Measurements from ENCODE around the gene GNB1L.
A peak's percentile ranks its signal among the peaks of the same experiment; 100 is the strongest.

The GNB1L gene

GRCh38 chr22:19760058-19760950, 94.4 kb downstream of the GNB1L start, which contains the start of gene TBX1:
TSS of gene TBX1 (plus strand) at chr22:19760778. CDS start at chr22:19760844, 66 bp downstream.
- Histone ChIP-seq H3K4me1 (ENCODE audit: control insufficient read depth, insufficient read depth, low read length) (peaks cover 10% of the 10 kb centered on the region), H3K9ac (ENCODE audit: low read depth, low read length) (peak within 1 kb of the TSS; percentile 85), H3K4me3 (ENCODE audit: low read length) (peak within 1 kb of the TSS; percentile 75)

GRCh38 chr22:19759427-19760057, 95.1 kb downstream of the GNB1L start:
- Histone ChIP-seq H3K27me3 (ENCODE audit: control insufficient read depth, insufficient read depth, low read length) (peaks cover 15% of the 10 kb centered on the region), H3K36me3 (ENCODE audit: insufficient read depth, low read length) (peaks cover 6% of the 10 kb centered on the region), H3K4me3 (ENCODE audit: low read length) (no peak overlapping the region), H3K4me1 (ENCODE audit: control insufficient read depth, insufficient read depth, low read length) (peaks cover 10% of the 10 kb centered on the region), H3K9ac (ENCODE audit: low read depth, low read length) (peak overlapping the region; percentile 78), H3K9me3 (replicated peaks; ENCODE audit: low read length) (no peaks in the 10 kb centered on the region), H3K4me2 (ENCODE audit: low read length) (peak overlapping the region; percentile 78)

More at GRCh38 chr22:19760058-19760950, 94.4 kb downstream of the GNB1L start, which contains the start of gene TBX1:
- H3K27me3 ChIP-seq (ENCODE audit: control insufficient read depth, insufficient read depth, low read length), result peaks cover 10% of the 10 kb centered on the region
- H3K9me3 ChIP-seq (replicated peaks; ENCODE audit: low read length), result no peaks in the 10 kb centered on the region
- H3K4me2 ChIP-seq (ENCODE audit: low read length), result peak within 1 kb of the TSS; percentile 99
- peaks cover 14% of the 10 kb centered on the region for H3K36me3 ChIP-seq (ENCODE audit: insufficient read depth, low read length)

GRCh38 chr22:19758896-19759426, 95.7 kb downstream of the GNB1L start:
- H3K4me3 ChIP-seq (ENCODE audit: low read length), result no peak overlapping the region
- no peak overlapping the region for H3K9ac ChIP-seq (ENCODE audit: low read depth, low read length)
- H3K36me3 ChIP-seq (ENCODE audit: insufficient read depth, low read length), result peaks cover 4% of the 10 kb centered on the region
- H3K4me1 ChIP-seq (ENCODE audit: control insufficient read depth, insufficient read depth, low read length), result peaks cover 10% of the 10 kb centered on the region
- H3K4me2 ChIP-seq (ENCODE audit: low read length), result no peak overlapping the region
- H3K9me3 ChIP-seq (replicated peaks; ENCODE audit: low read length), result no peaks in the 10 kb centered on the region
- H3K27me3 ChIP-seq (ENCODE audit: control insufficient read depth, insufficient read depth, low read length), result peaks cover 21% of the 10 kb centered on the region

GRCh38 chr22:19757985-19758895, 96.4 kb downstream of the GNB1L start:
- Histone ChIP-seq H3K9ac (ENCODE audit: low read depth, low read length) (no peak overlapping the region), H3K4me3 (ENCODE audit: low read length) (no peak overlapping the region), H3K27me3 (ENCODE audit: control insufficient read depth, insufficient read depth, low read length) (peaks cover 28% of the 10 kb centered on the region), H3K36me3 (ENCODE audit: insufficient read depth, low read length) (no peaks in the 10 kb centered on the region), H3K4me1 (ENCODE audit: control insufficient read depth, insufficient read depth, low read length) (peaks cover 6% of the 10 kb centered on the region), H3K4me2 (ENCODE audit: low read length) (no peak overlapping the region), H3K9me3 (replicated peaks; ENCODE audit: low read length) (no peaks in the 10 kb centered on the region)

GRCh38 chr22:19757140-19757984, 97.3 kb downstream of the GNB1L start:
- H3K4me2 ChIP-seq (ENCODE audit: low read length), result no peak overlapping the region
- H3K4me3 ChIP-seq (ENCODE audit: low read length), result no peak overlapping the region
- no peaks in the 10 kb centered on the region for H3K9me3 ChIP-seq (replicated peaks; ENCODE audit: low read length)
- no peak overlapping the region for H3K9ac ChIP-seq (ENCODE audit: low read depth, low read length)
- no peaks in the 10 kb centered on the region for H3K4me1 ChIP-seq (ENCODE audit: control insufficient read depth, insufficient read depth, low read length)
- no peaks in the 10 kb centered on the region for H3K36me3 ChIP-seq (ENCODE audit: insufficient read depth, low read length)
- peaks cover 29% of the 10 kb centered on the region for H3K27me3 ChIP-seq (ENCODE audit: control insufficient read depth, insufficient read depth, low read length)

- no peak overlapping the region for H3K4me3 ChIP-seq (ENCODE audit: low read length)
- no peaks in the 10 kb centered on the region for H3K36me3 ChIP-seq (ENCODE audit: insufficient read depth, low read length)
- no peaks in the 10 kb centered on the region for H3K9me3 ChIP-seq (replicated peaks; ENCODE audit: low read length)
- no peak overlapping the region for H3K9ac ChIP-seq (ENCODE audit: low read depth, low read length)
- H3K4me1 ChIP-seq (ENCODE audit: control insufficient read depth, insufficient read depth, low read length), result no peaks in the 10 kb centered on the region
- peaks cover 29% of the 10 kb centered on the region for H3K27me3 ChIP-seq (ENCODE audit: control insufficient read depth, insufficient read depth, low read length)
- H3K4me2 ChIP-seq (ENCODE audit: low read length), result no peak overlapping the region
Observed at GRCh38 chr22:19756288-19757128, 98.2 kb downstream of the GNB1L start.

GRCh38 chr22:19755722-19756287, 98.9 kb downstream of the GNB1L start:
- H3K4me3 ChIP-seq (ENCODE audit: low read length), result no peak overlapping the region
- H3K4me1 ChIP-seq (ENCODE audit: control insufficient read depth, insufficient read depth, low read length), result peaks cover 3% of the 10 kb centered on the region
- H3K27me3 ChIP-seq (ENCODE audit: control insufficient read depth, insufficient read depth, low read length), result peaks cover 29% of the 10 kb centered on the region

GRCh38 chr22:19755145-19755710, 99.4 kb downstream of the GNB1L start:
- no peaks in the 10 kb centered on the region for H3K9me3 ChIP-seq (replicated peaks; ENCODE audit: low read length)
- peaks cover 4% of the 10 kb centered on the region for H3K4me1 ChIP-seq (ENCODE audit: control insufficient read depth, insufficient read depth, low read length)
- H3K4me3 ChIP-seq (ENCODE audit: low read length), result no peak overlapping the region
- H3K9ac ChIP-seq (ENCODE audit: low read depth, low read length), result no peak overlapping the region
- H3K27me3 ChIP-seq (ENCODE audit: control insufficient read depth, insufficient read depth, low read length), result peaks cover 29% of the 10 kb centered on the region
- no peaks in the 10 kb centered on the region for H3K36me3 ChIP-seq (ENCODE audit: insufficient read depth, low read length)
- H3K4me2 ChIP-seq (ENCODE audit: low read length), result peak overlapping the region; percentile 25

More at GRCh38 chr22:19755722-19756287, 98.9 kb downstream of the GNB1L start:
- H3K36me3 ChIP-seq (ENCODE audit: insufficient read depth, low read length), result no peaks in the 10 kb centered on the region
- no peaks in the 10 kb centered on the region for H3K9me3 ChIP-seq (replicated peaks; ENCODE audit: low read length)
- no peak overlapping the region for H3K9ac ChIP-seq (ENCODE audit: low read depth, low read length)
- H3K4me2 ChIP-seq (ENCODE audit: low read length), result no peak overlapping the region

GRCh38 chr22:19754701-19755144, 100.0 kb downstream of the GNB1L start:
- no peak overlapping the region for H3K4me3 ChIP-seq (ENCODE audit: low read length)
- peak overlapping the region; percentile 25 for H3K4me2 ChIP-seq (ENCODE audit: low read length)
- peaks cover 29% of the 10 kb centered on the region for H3K27me3 ChIP-seq (ENCODE audit: control insufficient read depth, insufficient read depth, low read length)
- H3K4me1 ChIP-seq (ENCODE audit: control insufficient read depth, insufficient read depth, low read length), result peaks cover 9% of the 10 kb centered on the region
- H3K9ac ChIP-seq (ENCODE audit: low read depth, low read length), result no peak overlapping the region
- no peaks in the 10 kb centered on the region for H3K36me3 ChIP-seq (ENCODE audit: insufficient read depth, low read length)
- no peaks in the 10 kb centered on the region for H3K9me3 ChIP-seq (replicated peaks; ENCODE audit: low read length)
